Body of pancreas (tissue), 4 donors: ENCODE data around the gene SMPD1. TPM values are rescaled to one million over a fixed set of nuclear protein-coding genes. Genes with fewer than 3 reads are reported as not detected.
A peak's percentile ranks its signal among the peaks of the same experiment; 100 is the strongest.
"Not testable (repeated sequence)": the region's sequence is repeated elsewhere in the genome, so short reads cannot be mapped to it uniquely, and the experiment has no call there.

ENCODE experiments used
- ATAC-seq: fragments of 150-250 bp; one replicate; pipeline ENCODE4 v1.9.1; 2016
- DNase-seq, 4 donors: peaks; one replicate each; pipeline ENCODE4 v3.0.0-alpha.2; 2019
- H3K27ac ChIP-seq, 4 donors: fragments of 200-600 bp; sonication (generic); 1 replicate in 3 of 4; 2 replicates in 1 of 4; pipeline versions ENCODE4 v1.5.1 to v1.6.1; 2016 to 2019; ENCODE audit warnings: mild to moderate bottlenecking in 1 of 4, mixed read lengths in 1 of 4, moderate library complexity in 1 of 4
- H3K27me3 ChIP-seq, 2 donors: fragments of 200-600 bp; sonication (generic); one replicate each; pipeline ENCODE4 v1.6.0; 2016; ENCODE audit warnings: mild to moderate bottlenecking in 1 of 2
- H3K36me3 ChIP-seq, 2 donors: fragments of 200-600 bp; sonication (generic); replicated peaks in 1 of 2; 2 replicates each; pipeline ENCODE4 v1.5.1; 2016; ENCODE audit warnings: low read depth in 2 of 2; ENCODE audit not compliant: insufficient read depth in 1 of 2
- H3K4me1 ChIP-seq: fragments of 200-600 bp; sonication (generic); one replicate; pipeline ENCODE4 v1.6.0; 2016
- H3K4me3 ChIP-seq, 2 donors: fragments of 200-600 bp; sonication (generic); 1 replicate in 1 of 2; 2 replicates in 1 of 2; pipeline ENCODE4 v1.5.1; 2016 to 2019
- H3K9me3 ChIP-seq, 3 donors: fragments of 200-600 bp; sonication (generic); 1 replicate in 2 of 3; 2 replicates in 1 of 3; pipeline ENCODE4 v1.5.1; 2016
- POLR2A ChIP-seq, 3 donors: fragments of 450-650 bp; IDR thresholded peaks; one replicate each; pipeline ENCODE4 v1.6.1; 2016; ENCODE audit warnings: antibody characterized with exemption in 3 of 3, mild to moderate bottlenecking in 2 of 3
- WGBS, 2 donors: methylation state at CpG; one replicate each; pipeline ENCODE4 v1.1.5; 2017; 5-methylcytosine and 5-hydroxymethylcytosine counted together
- intact Hi-C: fragments of 100-400 bp; cut with DNase I; formaldehyde crosslinking; loops from one replicate; pipeline ENCODE4 v1.15.1; 2023
- total RNA-seq, 2 donors: library from RNA; depleted of rRNA; stranded (reverse); fragments of >200 nt; gene quantifications; one replicate each; pipeline ENCODE4 v1.1.0, GENCODE V29; 2016
- TF ChIP-seq, protein P1 (sequence below), 7 experiments: fragments of 450-650 bp in 4 of 7; fragments of 200-600 bp in 3 of 7; sonication (generic) in 3 of 7; IDR thresholded peaks; one replicate each; pipeline ENCODE4 v1.5.1; 2016 to 2019; ENCODE audit warnings: antibody characterized with exemption in 7 of 7

The SMPD1 gene
- total RNA-seq, 2 donors from 2014 or later, result 17.1 to 29.7 TPM

DNA sequence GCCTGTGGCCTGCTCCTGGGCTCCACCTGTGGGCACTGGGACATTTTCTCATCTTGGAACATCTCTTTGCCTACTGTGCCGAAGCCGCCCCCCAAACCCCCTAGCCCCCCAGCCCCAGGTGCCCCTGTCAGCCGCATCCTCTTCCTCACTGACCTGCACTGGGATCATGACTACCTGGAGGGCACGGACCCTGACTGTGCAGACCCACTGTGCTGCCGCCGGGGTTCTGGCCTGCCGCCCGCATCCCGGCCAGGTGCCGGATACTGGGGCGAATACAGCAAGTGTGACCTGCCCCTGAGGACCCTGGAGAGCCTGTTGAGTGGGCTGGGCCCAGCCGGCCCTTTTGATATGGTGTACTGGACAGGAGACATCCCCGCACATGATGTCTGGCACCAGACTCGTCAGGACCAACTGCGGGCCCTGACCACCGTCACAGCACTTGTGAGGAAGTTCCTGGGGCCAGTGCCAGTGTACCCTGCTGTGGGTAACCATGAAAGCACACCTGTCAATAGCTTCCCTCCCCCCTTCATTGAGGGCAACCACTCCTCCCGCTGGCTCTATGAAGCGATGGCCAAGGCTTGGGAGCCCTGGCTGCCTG, 1.4 kb downstream of the SMPD1 start:
- TF ChIP-seq POLR2A (IDR thresholded peaks at IDR 0.05), result no peak
- no peak overlapping the region for H3K27ac ChIP-seq
- H3K9me3 ChIP-seq, result no peaks in the 10 kb centered on the region
- H3K27me3 ChIP-seq, result no peaks in the 10 kb centered on the region
- ATAC-seq (no peak), DNase-seq (no peak)
- H3K4me1 ChIP-seq, result peaks cover 41% of the 10 kb centered on the region
- H3K4me3 ChIP-seq, result no peak overlapping the region
- intact Hi-C loops, result no loop called here
- WGBS, 2 donors, result 83 to 98% methylated on average over 5 to 13 of the region's 18 CpGs
- H3K36me3 ChIP-seq, result no peaks in the 10 kb centered on the region

DNA sequence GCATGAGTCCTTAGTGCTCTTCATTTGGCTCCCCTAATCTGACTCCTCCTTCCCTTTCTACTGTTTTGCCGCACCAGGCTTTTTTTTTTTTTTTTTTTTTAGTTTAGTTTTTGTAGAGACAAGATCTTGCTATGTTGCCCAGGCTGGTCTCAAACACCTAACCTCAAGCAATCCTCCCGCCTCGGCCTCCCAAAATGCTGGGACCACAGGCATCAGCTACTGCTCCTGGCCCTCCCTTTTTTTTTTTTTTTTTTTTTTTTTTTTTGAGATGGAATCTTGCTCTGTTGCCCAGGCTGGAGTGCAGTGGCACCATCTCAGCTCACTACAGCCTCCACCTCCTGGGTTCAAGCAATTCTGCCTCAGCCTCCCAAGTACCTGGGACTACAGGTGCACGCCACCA, 2.0 kb downstream of the SMPD1 start:
- intact Hi-C loops, DNase-seq, H3K36me3 ChIP-seq, H3K9me3 ChIP-seq, H3K27me3 ChIP-seq, H3K27ac ChIP-seq, H3K4me3 ChIP-seq, ATAC-seq: not testable (repeated sequence)
- 93 to 97% methylated on average over 3 to 4 of the region's 4 CpGs for WGBS, 2 donors
- H3K4me1 ChIP-seq, result peaks cover 40% of the 10 kb centered on the region

DNA sequence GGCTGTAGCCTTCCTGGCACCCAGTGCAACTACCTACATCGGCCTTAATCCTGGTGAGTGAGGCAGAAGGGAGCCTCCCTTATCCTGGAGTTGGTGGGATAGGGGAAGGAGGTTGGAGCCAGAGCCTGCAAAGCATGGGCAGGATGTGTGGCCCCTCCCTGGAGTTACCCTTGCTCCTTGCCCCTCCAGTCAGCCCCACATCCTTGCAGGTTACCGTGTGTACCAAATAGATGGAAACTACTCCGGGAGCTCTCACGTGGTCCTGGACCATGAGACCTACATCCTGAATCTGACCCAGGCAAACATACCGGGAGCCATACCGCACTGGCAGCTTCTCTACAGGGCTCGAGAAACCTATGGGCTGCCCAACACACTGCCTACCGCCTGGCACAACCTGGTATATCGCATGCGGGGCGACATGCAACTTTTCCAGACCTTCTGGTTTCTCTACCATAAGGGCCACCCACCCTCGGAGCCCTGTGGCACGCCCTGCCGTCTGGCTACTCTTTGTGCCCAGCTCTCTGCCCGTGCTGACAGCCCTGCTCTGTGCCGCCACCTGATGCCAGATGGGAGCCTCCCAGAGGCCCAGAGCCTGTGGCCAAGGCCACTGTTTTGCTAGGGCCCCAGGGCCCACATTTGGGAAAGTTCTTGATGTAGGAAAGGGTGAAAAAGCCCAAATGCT, 3.9 kb downstream of the SMPD1 start:
- Histone ChIP-seq H3K27ac (no peak overlapping the region), H3K9me3 (no peaks in the 10 kb centered on the region), H3K4me1 (peaks cover 23% of the 10 kb centered on the region), H3K27me3 (no peaks in the 10 kb centered on the region), H3K36me3 (no peaks in the 10 kb centered on the region), H3K4me3 (no peak overlapping the region)
- intact Hi-C loops, result no loop called here
- no peak for ATAC-seq
- 74 to 75% methylated on average over 16 of the region's 16 CpGs for WGBS, 2 donors
- DNase-seq, result peak in 2 of 4 donors; percentile 47 to 57
- TF ChIP-seq, protein P1, sequence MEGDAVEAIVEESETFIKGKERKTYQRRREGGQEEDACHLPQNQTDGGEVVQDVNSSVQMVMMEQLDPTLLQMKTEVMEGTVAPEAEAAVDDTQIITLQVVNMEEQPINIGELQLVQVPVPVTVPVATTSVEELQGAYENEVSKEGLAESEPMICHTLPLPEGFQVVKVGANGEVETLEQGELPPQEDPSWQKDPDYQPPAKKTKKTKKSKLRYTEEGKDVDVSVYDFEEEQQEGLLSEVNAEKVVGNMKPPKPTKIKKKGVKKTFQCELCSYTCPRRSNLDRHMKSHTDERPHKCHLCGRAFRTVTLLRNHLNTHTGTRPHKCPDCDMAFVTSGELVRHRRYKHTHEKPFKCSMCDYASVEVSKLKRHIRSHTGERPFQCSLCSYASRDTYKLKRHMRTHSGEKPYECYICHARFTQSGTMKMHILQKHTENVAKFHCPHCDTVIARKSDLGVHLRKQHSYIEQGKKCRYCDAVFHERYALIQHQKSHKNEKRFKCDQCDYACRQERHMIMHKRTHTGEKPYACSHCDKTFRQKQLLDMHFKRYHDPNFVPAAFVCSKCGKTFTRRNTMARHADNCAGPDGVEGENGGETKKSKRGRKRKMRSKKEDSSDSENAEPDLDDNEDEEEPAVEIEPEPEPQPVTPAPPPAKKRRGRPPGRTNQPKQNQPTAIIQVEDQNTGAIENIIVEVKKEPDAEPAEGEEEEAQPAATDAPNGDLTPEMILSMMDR (IDR thresholded peaks at IDR 0.05), result no peak
- TF ChIP-seq POLR2A (IDR thresholded peaks at IDR 0.05), result no peak

DNA sequence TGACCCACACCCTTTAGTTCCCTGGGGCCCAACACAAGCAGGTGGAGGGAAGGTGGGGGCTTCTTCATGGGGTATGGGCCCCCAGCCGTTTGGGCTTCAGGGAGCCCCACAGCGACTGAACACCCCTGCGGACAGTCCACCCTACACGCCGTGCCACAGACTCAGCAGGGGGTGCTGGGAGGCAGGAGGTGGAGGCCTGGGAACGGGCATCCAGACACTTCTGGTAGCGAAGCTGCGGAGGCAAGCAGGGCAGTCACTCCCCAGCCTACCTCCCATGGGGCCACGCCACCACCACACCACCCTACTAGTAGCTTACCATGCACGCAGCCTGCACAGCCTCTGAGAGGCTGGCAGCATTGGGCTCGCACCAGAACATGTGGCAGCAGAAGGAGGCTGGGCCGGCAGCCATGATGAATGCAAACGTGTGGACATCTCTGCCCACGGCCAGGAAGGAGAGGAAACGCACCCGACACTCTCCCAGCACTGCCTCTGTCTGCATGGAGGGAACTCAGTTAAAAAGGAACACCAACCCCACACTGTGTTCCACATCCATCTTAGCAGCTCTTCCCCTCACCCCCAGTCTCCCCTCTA, 5.3 kb downstream of the SMPD1 start:
- Histone ChIP-seq H3K4me1 (peaks cover 17% of the 10 kb centered on the region), H3K27ac (no peak overlapping the region), H3K36me3 (no peaks in the 10 kb centered on the region), H3K27me3 (no peaks in the 10 kb centered on the region), H3K9me3 (no peaks in the 10 kb centered on the region), H3K4me3 (no peak overlapping the region)
- WGBS, 2 donors, result 86 to 96% methylated on average over 12 to 16 of the region's 16 CpGs
- intact Hi-C loops, result no loop called here
- ATAC-seq, result no peak
- TF ChIP-seq POLR2A (IDR thresholded peaks at IDR 0.05), result no peak
- TF ChIP-seq, protein P1 (IDR thresholded peaks at IDR 0.05), result no peak
- no peak for DNase-seq

DNA sequence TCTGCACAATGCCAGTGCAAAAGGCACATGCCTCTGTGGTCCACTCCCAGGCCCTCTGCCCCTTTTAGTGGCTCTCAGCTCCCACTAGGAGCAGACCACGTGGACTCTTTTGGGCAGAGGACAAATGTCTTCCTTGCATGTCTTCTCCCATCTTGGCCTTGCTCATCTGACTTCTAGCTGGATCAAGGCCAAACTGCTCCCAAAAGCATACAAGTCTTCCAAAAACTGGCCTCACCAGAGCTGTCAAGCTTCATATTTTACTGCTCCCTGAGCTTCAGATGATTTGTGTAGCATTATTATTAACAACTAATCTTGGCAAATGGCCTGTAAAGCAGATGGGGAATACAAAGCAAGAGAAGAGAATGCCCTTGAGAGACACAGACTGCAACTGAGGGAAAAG, 6.9 kb downstream of the SMPD1 start:
- H3K4me3 ChIP-seq, result no peak overlapping the region
- peaks cover 5% of the 10 kb centered on the region for H3K4me1 ChIP-seq
- 33 to 63% methylated on average over 1 of the region's 1 CpG for WGBS, 2 donors
- intact Hi-C loops, result no loop called here
- no peak overlapping the region for H3K27ac ChIP-seq
- DNase-seq (no peak), ATAC-seq (no peak)
- no peaks in the 10 kb centered on the region for H3K27me3 ChIP-seq
- no peaks in the 10 kb centered on the region for H3K9me3 ChIP-seq
- H3K36me3 ChIP-seq, result no peaks in the 10 kb centered on the region
- no peak for TF ChIP-seq POLR2A (IDR thresholded peaks at IDR 0.05)
- TF ChIP-seq, protein P1 (IDR thresholded peaks at IDR 0.05), result no peak
